Spleen (tissue), 7 donors: ENCODE results near the gene SORCS2.

ENCODE experiments used
- POLR2A ChIP-seq, 3 donors: fragments of 450-650 bp; IDR thresholded peaks; one replicate each; pipeline ENCODE4 v1.5.1; 2017; ENCODE audit warnings: antibody characterized with exemption in 3 of 3, mild to moderate bottlenecking in 1 of 3
- TF ChIP-seq, protein P1 (sequence below), 11 experiments: fragments of 200-600 bp in 7 of 11; fragments of 450-650 bp in 4 of 11; sonication (generic) in 4 of 11; IDR thresholded peaks in 8 of 11; conservative IDR thresholded peaks in 3 of 11; 1 replicate in 7 of 11; 2 replicates in 4 of 11; pipeline versions ENCODE4 v1.4.0 to v1.8.0; 2016 to 2021; ENCODE audit warnings: antibody characterized with exemption in 11 of 11, inconsistent platforms in 4 of 11, mild to moderate bottlenecking in 1 of 11
- donor health status: DM: no; HTN: no; CAD: no; lungs with moderate emphysema.
- donor health status: DM: no; HTN: no; CAD: no.
- donor health status: DM: no; HTN: no; CAD: no.

DNA sequence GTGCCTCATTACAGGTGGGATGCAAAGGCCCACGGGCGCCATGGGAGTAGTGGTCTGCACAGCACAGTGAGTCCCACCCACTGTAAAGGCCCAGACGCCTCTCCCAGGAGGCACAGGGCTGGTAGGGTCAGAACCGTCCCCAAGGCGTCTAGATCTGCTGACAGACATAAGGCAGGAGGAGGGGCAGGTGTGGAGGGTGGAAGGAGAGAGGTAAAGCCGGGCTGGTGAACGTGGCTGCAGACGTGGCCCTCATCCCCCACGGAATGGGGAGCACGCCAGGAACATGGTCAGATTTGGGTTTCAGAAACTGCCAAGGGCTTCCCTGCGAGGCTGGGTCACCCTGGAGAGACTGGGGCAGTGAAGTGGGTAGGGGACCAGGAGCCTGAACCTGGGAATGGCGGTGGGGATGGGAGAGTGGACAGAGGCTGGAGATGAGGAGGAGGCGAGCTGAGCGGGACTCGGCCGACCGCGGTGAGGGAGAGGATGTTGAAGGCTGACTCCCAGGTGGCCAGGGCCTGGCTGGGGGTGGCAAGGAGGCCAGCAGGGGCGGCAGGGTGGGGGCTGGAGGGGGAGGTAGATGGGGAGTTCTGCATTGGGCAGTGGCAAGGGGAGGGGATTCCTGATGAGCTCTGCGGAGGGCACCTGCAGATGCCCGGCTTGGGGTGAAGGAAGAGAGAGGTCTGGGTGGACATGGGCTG is 562.4 kb downstream of the SORCS2 start:
- TF ChIP-seq, protein P1, sequence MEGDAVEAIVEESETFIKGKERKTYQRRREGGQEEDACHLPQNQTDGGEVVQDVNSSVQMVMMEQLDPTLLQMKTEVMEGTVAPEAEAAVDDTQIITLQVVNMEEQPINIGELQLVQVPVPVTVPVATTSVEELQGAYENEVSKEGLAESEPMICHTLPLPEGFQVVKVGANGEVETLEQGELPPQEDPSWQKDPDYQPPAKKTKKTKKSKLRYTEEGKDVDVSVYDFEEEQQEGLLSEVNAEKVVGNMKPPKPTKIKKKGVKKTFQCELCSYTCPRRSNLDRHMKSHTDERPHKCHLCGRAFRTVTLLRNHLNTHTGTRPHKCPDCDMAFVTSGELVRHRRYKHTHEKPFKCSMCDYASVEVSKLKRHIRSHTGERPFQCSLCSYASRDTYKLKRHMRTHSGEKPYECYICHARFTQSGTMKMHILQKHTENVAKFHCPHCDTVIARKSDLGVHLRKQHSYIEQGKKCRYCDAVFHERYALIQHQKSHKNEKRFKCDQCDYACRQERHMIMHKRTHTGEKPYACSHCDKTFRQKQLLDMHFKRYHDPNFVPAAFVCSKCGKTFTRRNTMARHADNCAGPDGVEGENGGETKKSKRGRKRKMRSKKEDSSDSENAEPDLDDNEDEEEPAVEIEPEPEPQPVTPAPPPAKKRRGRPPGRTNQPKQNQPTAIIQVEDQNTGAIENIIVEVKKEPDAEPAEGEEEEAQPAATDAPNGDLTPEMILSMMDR (IDR thresholded peaks at IDR 0.05 in 8 of 11, conservative IDR thresholded peaks at IDR 0.05 in 3 of 11): no peak
- no peak for TF ChIP-seq POLR2A (IDR thresholded peaks at IDR 0.05)
